Measurements from ENCODE around the gene MSX2. TPM values are rescaled to one million over a fixed set of nuclear protein-coding genes. Genes with fewer than 3 reads are reported as not detected.
A peak's percentile ranks its signal among the peaks of the same experiment; 100 is the strongest.

The MSX2 gene
- total RNA-seq, 2 experiments from 2014 or later: not detected

GRCh38 chr5:174732036-174733020 lies 7.9 kb downstream of the MSX2 start:
- peaks cover 80% of the 10 kb centered on the region for H3K27me3 Mint-ChIP-seq
- intact Hi-C loops (cut with micrococcal nuclease): loop anchor here (10.0 kb wide), 1 partner anchor 1488 kb away; no protein-coding TSS in a partner anchor
- ChIA-PET CTCF (no interaction called here), POLR2A (no interaction called here)
- no peak overlapping the region for H3K4me3 Mint-ChIP-seq
- no peak for DNase-seq
- H3K27ac Mint-ChIP-seq: no peak overlapping the region
- no peaks in the 10 kb centered on the region for H3K9me3 Mint-ChIP-seq
- peaks cover 10% of the 10 kb centered on the region for H3K4me1 Mint-ChIP-seq (ENCODE audit: low read depth)
- no peaks in the 10 kb centered on the region for H3K36me3 Mint-ChIP-seq

DNA sequence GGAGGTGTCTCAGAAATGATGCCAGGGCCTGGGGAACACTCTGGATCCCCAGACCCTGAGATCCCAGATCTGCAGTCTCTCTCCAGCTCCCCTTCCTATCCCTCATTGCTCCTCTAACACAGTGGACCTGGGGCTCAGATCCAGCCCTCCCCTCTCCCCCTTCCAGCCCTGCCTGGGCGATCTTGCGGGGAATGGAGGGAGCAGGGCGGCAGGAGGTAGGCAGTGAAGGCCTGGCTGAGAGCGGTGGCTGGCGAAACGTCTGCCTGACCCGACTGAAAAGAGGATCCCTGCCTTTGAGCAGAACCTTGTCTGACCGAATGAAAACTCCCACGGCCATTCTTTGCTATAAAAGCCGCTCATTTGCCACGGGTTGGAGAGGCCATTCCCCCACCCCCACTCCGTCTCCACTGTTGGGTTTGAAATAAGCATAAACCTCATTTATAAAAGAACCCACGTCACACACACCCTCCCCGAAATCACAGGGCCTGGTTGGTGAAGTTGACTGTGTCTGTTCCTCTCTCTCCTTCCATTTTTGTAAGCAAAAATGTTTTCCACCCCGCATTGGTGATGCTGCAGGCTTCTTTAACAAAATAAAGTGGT lies 8.8 kb downstream of the MSX2 start:
- ChIA-PET CTCF (no interaction called here), POLR2A (no interaction called here)
- DNase-seq: no peak
- Mint-ChIP-seq H3K4me1 (ENCODE audit: low read depth) (peaks cover 10% of the 10 kb centered on the region), H3K4me3 (no peak overlapping the region), H3K27me3 (peaks cover 76% of the 10 kb centered on the region), H3K27ac (no peak overlapping the region), H3K9me3 (no peaks in the 10 kb centered on the region), H3K36me3 (no peaks in the 10 kb centered on the region)
- intact Hi-C loops (cut with micrococcal nuclease): loop anchor here (10.0 kb wide), 1 partner anchor 1488 kb away; no protein-coding TSS in a partner anchor

GRCh38 chr5:174733836-174734235 lies 9.5 kb downstream of the MSX2 start:
- Mint-ChIP-seq H3K27me3 (peaks cover 74% of the 10 kb centered on the region), H3K27ac (no peak overlapping the region), H3K9me3 (no peaks in the 10 kb centered on the region), H3K4me3 (no peak overlapping the region), H3K4me1 (ENCODE audit: low read depth) (peaks cover 10% of the 10 kb centered on the region), H3K36me3 (no peaks in the 10 kb centered on the region)
- no peak for DNase-seq
- intact Hi-C loops (cut with micrococcal nuclease): loop anchor here (10.0 kb wide), 1 partner anchor 1489 kb away; no protein-coding TSS in a partner anchor
- ChIA-PET POLR2A (no interaction called here), CTCF (no interaction called here)

DNA sequence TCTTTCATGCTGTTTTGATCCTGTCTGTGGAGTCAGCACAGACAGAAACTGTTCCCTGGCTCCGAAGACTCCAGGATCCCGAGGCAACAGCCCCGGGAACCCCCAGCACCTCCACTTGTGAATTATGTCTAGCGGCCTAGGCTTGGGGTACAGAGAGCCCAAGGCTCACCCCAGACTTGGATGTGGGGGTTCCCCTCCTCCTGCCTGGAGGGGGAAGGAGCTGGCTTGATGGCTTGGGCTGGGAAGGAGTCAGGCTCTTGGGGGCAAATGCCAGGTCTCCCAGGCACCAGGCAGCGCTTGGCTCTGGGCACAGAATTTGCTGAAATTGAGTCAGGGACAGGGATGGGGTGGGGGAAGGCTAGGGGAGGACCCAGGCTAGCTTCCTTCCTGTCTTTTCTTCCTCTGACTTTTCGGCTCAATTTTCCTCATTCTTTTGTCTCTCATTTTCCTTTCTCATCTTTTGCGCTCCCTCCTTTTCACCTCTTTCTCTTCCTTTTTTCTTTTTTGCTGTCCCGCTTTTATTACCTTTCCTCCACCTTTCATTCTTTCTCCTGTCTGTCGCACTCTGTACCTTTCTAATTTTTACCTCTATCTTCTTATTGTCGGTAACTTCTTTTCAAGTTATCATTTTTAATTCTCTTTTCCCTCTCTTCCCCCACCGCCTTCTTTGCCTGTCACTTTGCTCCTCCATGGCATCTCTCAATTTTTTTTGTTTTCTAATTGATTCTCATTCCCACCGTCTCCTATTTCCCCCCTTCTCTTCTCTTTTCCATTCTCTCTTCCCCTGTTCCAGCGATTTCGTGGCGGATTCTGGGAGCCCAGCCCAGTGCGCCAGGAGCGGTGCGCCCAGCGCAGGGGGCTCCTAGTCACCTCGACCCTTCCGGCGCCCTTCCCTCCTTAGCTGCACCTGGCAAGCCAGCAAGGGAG lies 10.5 kb downstream of the MSX2 start:
- H3K36me3 Mint-ChIP-seq: no peaks in the 10 kb centered on the region
- ChIA-PET POLR2A (no interaction called here), CTCF (interaction anchor here (0.8 kb wide), 1 partner anchor 315 kb away, joined by 3 read pairs; no protein-coding TSS in a partner anchor)
- peaks cover 10% of the 10 kb centered on the region for H3K4me1 Mint-ChIP-seq (ENCODE audit: low read depth)
- H3K4me3 Mint-ChIP-seq: no peak overlapping the region
- H3K27ac Mint-ChIP-seq: no peak overlapping the region
- intact Hi-C loops (cut with micrococcal nuclease): loop anchor here (10.0 kb wide), 1 partner anchor 1490 kb away; no protein-coding TSS in a partner anchor
- no peak for DNase-seq
- no peaks in the 10 kb centered on the region for H3K9me3 Mint-ChIP-seq
- H3K27me3 Mint-ChIP-seq: peaks cover 68% of the 10 kb centered on the region

- Mint-ChIP-seq H3K27ac (no peak overlapping the region), H3K4me3 (no peak overlapping the region), H3K9me3 (no peaks in the 10 kb centered on the region), H3K27me3 (peaks cover 66% of the 10 kb centered on the region), H3K36me3 (no peaks in the 10 kb centered on the region), H3K4me1 (ENCODE audit: low read depth) (peaks cover 10% of the 10 kb centered on the region)
- peak; percentile 37 for DNase-seq
- POLR2A ChIA-PET: no interaction called here
- CTCF ChIA-PET: interaction anchor here (0.8 to 1.6 kb wide), 2 partner anchors 312 to 317 kb away, joined by 3 to 8 read pairs; no protein-coding TSS in a partner anchor
- intact Hi-C loops (cut with micrococcal nuclease): loop anchor here (1.0 to 10.0 kb wide), 2 partner anchors 316 to 1491 kb away; no protein-coding TSS in a partner anchor
Observed at GRCh38 chr5:174735498-174736330, 11.3 kb downstream of the MSX2 start.

- ChIA-PET POLR2A (no interaction called here), CTCF (interaction anchor here (0.8 to 1.6 kb wide), 2 partner anchors 313 to 317 kb away, joined by 3 to 8 read pairs; no protein-coding TSS in a partner anchor)
- H3K27ac Mint-ChIP-seq: no peak overlapping the region
- no peak for DNase-seq
- peaks cover 60% of the 10 kb centered on the region for H3K27me3 Mint-ChIP-seq
- no peaks in the 10 kb centered on the region for H3K9me3 Mint-ChIP-seq
- H3K36me3 Mint-ChIP-seq: no peaks in the 10 kb centered on the region
- peaks cover 10% of the 10 kb centered on the region for H3K4me1 Mint-ChIP-seq (ENCODE audit: low read depth)
- intact Hi-C loops (cut with micrococcal nuclease): loop anchor here (1.0 to 10.0 kb wide), 2 partner anchors 317 to 1492 kb away; no protein-coding TSS in a partner anchor
- H3K4me3 Mint-ChIP-seq: no peak overlapping the region
Observed at GRCh38 chr5:174736331-174736721, 11.9 kb downstream of the MSX2 start.

- H3K4me3 Mint-ChIP-seq: no peak overlapping the region
- H3K4me1 Mint-ChIP-seq (ENCODE audit: low read depth): peaks cover 8% of the 10 kb centered on the region
- H3K9me3 Mint-ChIP-seq: no peaks in the 10 kb centered on the region
- H3K36me3 Mint-ChIP-seq: no peaks in the 10 kb centered on the region
- H3K27me3 Mint-ChIP-seq: peaks cover 55% of the 10 kb centered on the region
- no peak for DNase-seq
- ChIA-PET CTCF (interaction anchor here (0.6 to 1.6 kb wide), 3 partner anchors 42 to 318 kb away, joined by 3 to 8 read pairs (median 3); no protein-coding TSS in a partner anchor), POLR2A (interaction anchor here (0.6 kb wide), 1 partner anchor 780 kb away, joined by 3 read pairs; no protein-coding TSS in a partner anchor)
- no peak overlapping the region for H3K27ac Mint-ChIP-seq
- intact Hi-C loops (cut with micrococcal nuclease): loop anchor here (1.0 to 10.0 kb wide), 2 partner anchors 317 to 1492 kb away; no protein-coding TSS in a partner anchor
Observed at GRCh38 chr5:174736777-174737176, 12.4 kb downstream of the MSX2 start.

DNA sequence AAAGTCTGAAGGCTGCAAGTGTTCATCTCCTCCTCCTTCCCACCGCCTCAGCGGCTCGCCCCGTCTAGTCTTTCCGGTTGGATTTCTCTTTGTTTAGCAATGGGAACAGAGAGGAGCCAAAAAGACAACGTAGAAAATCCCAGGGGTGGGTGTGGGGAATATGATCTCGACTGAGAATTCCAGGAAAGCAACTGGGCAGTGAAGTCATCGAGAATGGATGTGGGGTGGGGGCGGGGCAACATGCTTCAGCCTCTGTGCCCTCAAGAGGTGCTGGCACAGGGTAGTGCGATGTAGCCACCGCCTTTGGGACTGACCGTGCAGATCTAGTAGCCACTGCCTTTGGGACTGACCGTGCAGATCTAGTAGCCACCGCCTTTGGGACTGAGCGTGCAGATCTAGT lies 12.9 kb downstream of the MSX2 start:
- Mint-ChIP-seq H3K27ac (no peak overlapping the region), H3K9me3 (no peaks in the 10 kb centered on the region), H3K4me3 (no peak overlapping the region), H3K36me3 (no peaks in the 10 kb centered on the region), H3K27me3 (peaks cover 52% of the 10 kb centered on the region), H3K4me1 (ENCODE audit: low read depth) (peaks cover 8% of the 10 kb centered on the region)
- ChIA-PET CTCF (interaction anchor here (0.6 to 1.6 kb wide), 2 partner anchors 42 to 318 kb away, joined by 3 to 8 read pairs; no protein-coding TSS in a partner anchor), POLR2A (interaction anchor here (0.6 kb wide), 1 partner anchor 780 kb away, joined by 3 read pairs; no protein-coding TSS in a partner anchor)
- intact Hi-C loops (cut with micrococcal nuclease): loop anchor here (10.0 kb wide), 1 partner anchor 1493 kb away; no protein-coding TSS in a partner anchor
- DNase-seq: no peak

GRCh38 chr5:174741352-174741751 lies 17.0 kb downstream of the MSX2 start:
- no peaks in the 10 kb centered on the region for H3K36me3 Mint-ChIP-seq
- H3K27me3 Mint-ChIP-seq: peaks cover 16% of the 10 kb centered on the region
- CTCF ChIA-PET: no interaction called here
- POLR2A ChIA-PET: no interaction called here
- H3K9me3 Mint-ChIP-seq: peaks cover 4% of the 10 kb centered on the region
- H3K4me1 Mint-ChIP-seq (ENCODE audit: low read depth): peaks cover under 1% of the 10 kb centered on the region
- intact Hi-C loops (cut with micrococcal nuclease): no loop called here
- no peak for DNase-seq
- no peak overlapping the region for H3K4me3 Mint-ChIP-seq
- H3K27ac Mint-ChIP-seq: no peak overlapping the region

GRCh38 chr5:174744896-174745295 lies 20.5 kb downstream of the MSX2 start:
- no peak for DNase-seq
- Mint-ChIP-seq H3K36me3 (no peaks in the 10 kb centered on the region), H3K9me3 (peaks cover 4% of the 10 kb centered on the region), H3K27ac (no peak overlapping the region), H3K4me1 (ENCODE audit: low read depth) (no peaks in the 10 kb centered on the region), H3K27me3 (peaks cover 21% of the 10 kb centered on the region), H3K4me3 (no peak overlapping the region)
- POLR2A ChIA-PET: no interaction called here
- intact Hi-C loops (cut with micrococcal nuclease): no loop called here
- CTCF ChIA-PET: no interaction called here
